ENCODE measurements around the gene PHACTR3. TPM values are rescaled to one million over a fixed set of nuclear protein-coding genes. Genes with fewer than 3 reads are reported as not detected.

The PHACTR3 gene
- total and polyA plus RNA-seq, 2 of the 8 experiments (the other 6 are each of a cell fraction or from before 2014, with no cell fraction given) = 0.05 to 0.13 TPM

DNA sequence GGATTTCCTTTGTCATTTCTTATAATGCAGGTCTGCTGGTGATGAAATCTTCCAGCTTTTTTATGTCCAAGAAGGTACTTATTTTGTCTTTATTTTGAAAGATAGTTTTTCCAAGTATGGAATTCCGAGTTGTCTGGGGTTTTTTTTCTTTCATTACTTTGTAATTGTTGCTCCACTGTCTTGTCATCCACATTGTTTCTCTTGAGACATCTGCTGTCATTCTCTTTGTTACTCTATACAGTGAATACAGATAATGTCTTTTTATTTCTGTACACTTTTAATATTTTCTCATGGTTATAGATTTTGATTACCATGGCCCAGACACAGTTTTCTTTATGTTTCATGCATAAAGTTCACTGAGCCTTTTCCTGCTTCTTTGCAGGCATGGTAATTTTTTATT, 196.0 kb downstream of the PHACTR3 start (continued):
- TF ChIP-seq BACH1 (IDR thresholded peaks at IDR 0.05; ENCODE audit: low read length) (no peak), GABPA (IDR thresholded peaks at IDR 0.05; ENCODE audit: borderline replicate concordance, insufficient read depth, low read length) (no peak), EZH2 (IDR thresholded peaks at IDR 0.05; ENCODE audit: low read depth, low read length, severe bottlenecking) (no peak), PHF8 (conservative IDR thresholded peaks at IDR 0.05; ENCODE audit: low read depth, low read length) (no peak), ASH2L (IDR thresholded peaks at IDR 0.05; ENCODE audit: low read length) (no peak), POLR2A (IDR thresholded peaks at IDR 0.05; ENCODE audit: control extremely low read depth in 1 of 2, low read depth in 2 of 2, low read length in 2 of 2) (no peak), CHD1 (IDR thresholded peaks at IDR 0.05; ENCODE audit: low read depth, low read length) (no peak), POLR2AphosphoS5 (IDR thresholded peaks at IDR 0.05; ENCODE audit: low read depth, low read length) (no peak)
- TF ChIP-seq, protein P1, sequence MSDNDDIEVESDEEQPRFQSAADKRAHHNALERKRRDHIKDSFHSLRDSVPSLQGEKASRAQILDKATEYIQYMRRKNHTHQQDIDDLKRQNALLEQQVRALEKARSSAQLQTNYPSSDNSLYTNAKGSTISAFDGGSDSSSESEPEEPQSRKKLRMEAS (IDR thresholded peaks at IDR 0.05) = no peak
